AG10803 (cell line): ENCODE data around the gene TMEM163.

Experiments used
- DNase-seq: peaks from one replicate; pipeline ENCODE4 v3.0.0; 2010; ENCODE audit warnings: low read depth
- H3K4me3 ChIP-seq: 2 replicates; pipeline ENCODE4 v1.5.1; 2011; ENCODE audit warnings: mild to moderate bottlenecking, low read length, control low read depth
- TF ChIP-seq, protein P1 (sequence below): conservative IDR thresholded peaks from 2 replicates; pipeline ENCODE4 v1.5.1; 2011; ENCODE audit warnings: mild to moderate bottlenecking, low read length, control low read depth, inconsistent platforms

The TMEM163 gene

DNA sequence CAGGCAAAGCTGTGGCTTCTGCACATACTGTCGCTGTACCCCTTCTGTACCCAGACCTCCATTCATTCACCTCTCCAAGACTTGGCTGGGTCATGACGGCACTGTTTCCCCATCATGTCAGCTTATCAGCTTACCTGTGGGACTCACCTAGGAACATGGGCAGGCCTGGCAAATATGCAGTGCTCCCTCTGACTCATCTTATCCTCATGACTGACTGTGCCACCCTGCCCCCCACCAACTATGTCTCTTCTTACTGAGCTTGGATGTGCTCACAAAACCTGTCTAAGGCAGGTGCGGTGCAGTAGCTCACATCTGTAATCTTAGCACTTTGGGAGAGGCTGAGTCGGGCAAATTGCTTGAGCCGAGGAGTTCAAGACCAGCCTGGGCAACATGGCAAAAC lies 312.5 kb downstream of the TMEM163 start:
- no peak for DNase-seq
- no peak overlapping the region for H3K4me3 ChIP-seq
- TF ChIP-seq, protein P1, sequence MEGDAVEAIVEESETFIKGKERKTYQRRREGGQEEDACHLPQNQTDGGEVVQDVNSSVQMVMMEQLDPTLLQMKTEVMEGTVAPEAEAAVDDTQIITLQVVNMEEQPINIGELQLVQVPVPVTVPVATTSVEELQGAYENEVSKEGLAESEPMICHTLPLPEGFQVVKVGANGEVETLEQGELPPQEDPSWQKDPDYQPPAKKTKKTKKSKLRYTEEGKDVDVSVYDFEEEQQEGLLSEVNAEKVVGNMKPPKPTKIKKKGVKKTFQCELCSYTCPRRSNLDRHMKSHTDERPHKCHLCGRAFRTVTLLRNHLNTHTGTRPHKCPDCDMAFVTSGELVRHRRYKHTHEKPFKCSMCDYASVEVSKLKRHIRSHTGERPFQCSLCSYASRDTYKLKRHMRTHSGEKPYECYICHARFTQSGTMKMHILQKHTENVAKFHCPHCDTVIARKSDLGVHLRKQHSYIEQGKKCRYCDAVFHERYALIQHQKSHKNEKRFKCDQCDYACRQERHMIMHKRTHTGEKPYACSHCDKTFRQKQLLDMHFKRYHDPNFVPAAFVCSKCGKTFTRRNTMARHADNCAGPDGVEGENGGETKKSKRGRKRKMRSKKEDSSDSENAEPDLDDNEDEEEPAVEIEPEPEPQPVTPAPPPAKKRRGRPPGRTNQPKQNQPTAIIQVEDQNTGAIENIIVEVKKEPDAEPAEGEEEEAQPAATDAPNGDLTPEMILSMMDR, result no peak
